SK-N-SH (cell line): ENCODE data around the gene ASAP2. TPM values are rescaled to one million over a fixed set of nuclear protein-coding genes. Genes with fewer than 3 reads are reported as not detected.
A peak's percentile ranks its signal among the peaks of the same experiment; 100 is the strongest.

Experiments
- CTCF ChIA-PET: fragments of 300-600, 350-600 bp; formaldehyde crosslinking; extraction: SDS; loops from one replicate; lab custom pipeline; 2021; lab: Yijun Ruan, JAX
- POLR2A ChIA-PET: fragments of 350-600 bp; sonication (Branson Sonifier 250); formaldehyde crosslinking; extraction: SDS; loops from one replicate; lab custom pipeline; 2020; ENCODE audit warnings: antibody characterized with exemption, inconsistent platforms; lab: Yijun Ruan, JAX
- DNase-seq: peaks from one replicate; pipeline ENCODE4 v3.0.0; 2012
- H2AFZ ChIP-seq: fragments of 200-600 bp; sonication (generic); 2 replicates; pipeline ENCODE4 v1.8.1; 2016; ENCODE audit warnings: antibody characterized with exemption, mild to moderate bottlenecking, low read depth
- H3F3A ChIP-seq: fragments of 200-600 bp; sonication (generic); replicated peaks from 2 replicates; pipeline ENCODE3; 2016; ENCODE audit warnings: antibody characterized with exemption, mild to moderate bottlenecking; ENCODE audit not compliant: insufficient read depth
- H3K27ac ChIP-seq, 2 experiments: fragments of 200-500 bp in 1 of 2; fragments of 200-600 bp in 1 of 2; sonication (Bioruptor generic) in 1 of 2; sonication (generic), shearing (Covaris generic) in 1 of 2; 2 replicates each; pipeline versions ENCODE4 v1.5.1 to v1.6.1; 2014 to 2016; ENCODE audit warnings: low read depth in 2 of 2, inconsistent platforms in 1 of 2, low read length in 1 of 2, mild to moderate bottlenecking in 1 of 2, mixed read lengths in 1 of 2
- H3K27me3 ChIP-seq: fragments of 200-600 bp; sonication (generic), shearing (Covaris generic); 2 replicates; pipeline ENCODE4 v1.6.1; 2016; ENCODE audit warnings: mixed run types; ENCODE audit not compliant: insufficient read depth
- H3K36me3 ChIP-seq, 2 experiments: fragments of 200-500 bp in 1 of 2; fragments of 200-600 bp in 1 of 2; sonication (Bioruptor generic) in 1 of 2; sonication (generic) in 1 of 2; replicated peaks in 1 of 2; 2 replicates each; pipeline versions ENCODE3 to v1.5.1; 2014 to 2016; ENCODE audit warnings: low read length in 1 of 2, mild to moderate bottlenecking in 1 of 2; ENCODE audit not compliant: insufficient read depth in 2 of 2, control insufficient read depth in 1 of 2
- H3K4me1 ChIP-seq, 2 experiments: fragments of 200-500 bp in 1 of 2; fragments of 200-600 bp in 1 of 2; sonication (Bioruptor generic) in 1 of 2; sonication (generic), shearing (Covaris generic) in 1 of 2; 2 replicates each; pipeline versions ENCODE4 v1.5.1 to v1.6.1; 2014 to 2016; ENCODE audit warnings: low read depth in 1 of 2, low read length in 1 of 2, mixed run types in 1 of 2; ENCODE audit not compliant: insufficient read depth in 2 of 2, control insufficient read depth in 1 of 2
- H3K4me2 ChIP-seq: fragments of 200-600 bp; sonication (generic), shearing (Covaris generic); 2 replicates; pipeline ENCODE4 v1.6.1; 2017; ENCODE audit warnings: mixed run types
- H3K4me3 ChIP-seq, 2 experiments: fragments of 200-500 bp in 1 of 2; fragments of 200-600 bp in 1 of 2; sonication (Bioruptor generic) in 1 of 2; sonication (generic), shearing (Covaris generic) in 1 of 2; 2 replicates each; pipeline versions ENCODE4 v1.5.1 to v1.8.1; 2014 to 2016; ENCODE audit warnings: low read depth in 2 of 2, inconsistent platforms in 1 of 2, low read length in 1 of 2, mild to moderate bottlenecking in 1 of 2, mixed read lengths in 1 of 2, moderate library complexity in 1 of 2
- H3K79me2 ChIP-seq: fragments of 200-600 bp; sonication (generic); 2 replicates; pipeline ENCODE4 v1.8.1; 2017; ENCODE audit warnings: mild to moderate bottlenecking; ENCODE audit not compliant: insufficient read depth
- H3K9ac ChIP-seq: fragments of 200-600 bp; sonication (generic); 2 replicates; pipeline ENCODE4 v1.6.1; 2017; ENCODE audit warnings: mixed run types
- H3K9me2 ChIP-seq: fragments of 200-600 bp; sonication (generic); 2 replicates; pipeline ENCODE4 v1.6.1; 2017; ENCODE audit warnings: mixed run types
- H3K9me3 ChIP-seq: fragments of 200-600 bp; sonication (generic); 2 replicates; pipeline ENCODE4 v1.6.1; 2017; ENCODE audit warnings: mixed run types, mild to moderate bottlenecking, moderate library complexity
- H4K20me1 ChIP-seq: fragments of 200-600 bp; sonication (generic); 2 replicates; pipeline ENCODE4 v1.6.1; 2017; ENCODE audit warnings: mild to moderate bottlenecking, mixed run types; ENCODE audit not compliant: insufficient read depth
- CHD2 ChIP-seq: fragments of 150-350 bp; IDR thresholded peaks from 2 replicates; pipeline ENCODE4 v1.6.1; 2018; ENCODE audit warnings: low read length; ENCODE audit not compliant: partially characterized antibody
- EP300 ChIP-seq, 2 experiments: IDR thresholded peaks; 2 replicates each; pipeline versions ENCODE4 v1.4.0 to v1.6.1; 2012; ENCODE audit warnings: borderline replicate concordance in 1 of 2, low read depth in 1 of 2, low read length in 1 of 2
- EZH2phosphoT487 ChIP-seq: fragments of 200-600 bp; sonication (generic); IDR thresholded peaks from 2 replicates; pipeline ENCODE4 v1.6.1; 2017; ENCODE audit warnings: low read depth, mixed run types, mild to moderate bottlenecking, antibody characterized with exemption, moderate library complexity, borderline replicate concordance
- FOSL2 ChIP-seq: IDR thresholded peaks from 2 replicates; pipeline ENCODE4 v1.4.0; 2012; ENCODE audit warnings: low read depth, mild to moderate bottlenecking, moderate library complexity, borderline replicate concordance
- FOXM1 ChIP-seq: IDR thresholded peaks from 2 replicates; pipeline ENCODE4 v1.4.0; 2012; ENCODE audit warnings: low read depth, mild to moderate bottlenecking
- GABPA ChIP-seq: IDR thresholded peaks from 2 replicates; pipeline ENCODE4 v1.4.0; 2012; ENCODE audit warnings: low read depth, mild to moderate bottlenecking
- MEF2A ChIP-seq: IDR thresholded peaks from 2 replicates; pipeline ENCODE4 v1.4.0; 2012; ENCODE audit warnings: low read depth, borderline replicate concordance
- MXI1 ChIP-seq: IDR thresholded peaks from 2 replicates; pipeline ENCODE4 v1.6.1; 2012; ENCODE audit warnings: mild to moderate bottlenecking, low read depth, low read length, improper control_type of control experiment
- POLR2AphosphoS5 ChIP-seq: IDR thresholded peaks from 2 replicates; pipeline ENCODE4 v1.6.1; 2012; ENCODE audit warnings: low read depth, low read length
- RAD21 ChIP-seq: IDR thresholded peaks from 2 replicates; pipeline ENCODE4 v1.6.1; 2012; ENCODE audit warnings: mild to moderate bottlenecking, low read length
- RCOR1 ChIP-seq: fragments of 150-350 bp; IDR thresholded peaks from 2 replicates; pipeline ENCODE4 v1.6.1; 2017; ENCODE audit warnings: antibody characterized with exemption, low read length
- SMC3 ChIP-seq: IDR thresholded peaks from 2 replicates; pipeline ENCODE4 v1.6.1; 2012; ENCODE audit warnings: low read depth, low read length, improper control_type of control experiment
- TAF1 ChIP-seq: IDR thresholded peaks from 2 replicates; pipeline ENCODE4 v1.6.1; 2012; ENCODE audit warnings: low read depth, mild to moderate bottlenecking, low read length, moderate library complexity, borderline replicate concordance
- WGBS: methylation state at CpG from one replicate; pipeline ENCODE4 v1.1.6; 2017; ENCODE audit warnings: low lambda C conversion rate; 5-methylcytosine and 5-hydroxymethylcytosine counted together
- polyA plus RNA-seq, 3 experiments: library from polyadenylated mRNA; depleted of rRNA; stranded (reverse); fragments of >200 nt; gene quantifications; 2 replicates each; pipeline ENCODE4 v1.2.3, GENCODE V29; 2012
- TF ChIP-seq, protein P1 (sequence below): IDR thresholded peaks from 2 replicates; pipeline ENCODE4 v1.4.0; 2012; ENCODE audit warnings: low read depth
- TF ChIP-seq, protein P2 (sequence below): fragments of 150-350 bp; IDR thresholded peaks from 2 replicates; pipeline ENCODE4 v1.6.1; 2017; ENCODE audit warnings: antibody characterized with exemption, low read length, low read depth, borderline replicate concordance

ASAP2 gene
- polyA plus RNA-seq, 1 of the 3 experiments (the other 2 are of a cell fraction) = 37.9 TPM

DNA sequence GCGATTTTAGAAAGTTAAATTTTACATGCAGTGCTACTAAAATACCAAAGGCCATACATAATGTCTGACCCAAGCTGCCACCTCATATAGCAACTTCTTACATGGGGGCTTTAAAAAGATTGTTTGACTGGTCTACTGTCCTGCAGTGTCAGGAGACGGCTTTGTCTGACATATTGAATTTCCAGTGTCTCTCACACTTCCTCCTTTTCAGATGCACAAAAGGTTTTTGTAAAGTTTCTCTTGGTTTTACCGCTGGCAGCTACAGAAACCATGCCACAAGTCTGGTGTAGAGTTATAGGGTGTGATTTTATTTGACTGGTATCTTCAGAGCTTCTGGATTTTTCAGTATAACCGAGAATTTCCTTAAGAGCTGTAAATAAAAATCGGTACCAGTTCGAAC lies 1.1 kb upstream of the ASAP2 start (continued):
- TF ChIP-seq TAF1 (no peak), GABPA (no peak), POLR2AphosphoS5 (no peak), MEF2A (no peak), FOSL2 (no peak), RCOR1 (no peak)
- TF ChIP-seq, all 33 proteins: peak for 0

DNA sequence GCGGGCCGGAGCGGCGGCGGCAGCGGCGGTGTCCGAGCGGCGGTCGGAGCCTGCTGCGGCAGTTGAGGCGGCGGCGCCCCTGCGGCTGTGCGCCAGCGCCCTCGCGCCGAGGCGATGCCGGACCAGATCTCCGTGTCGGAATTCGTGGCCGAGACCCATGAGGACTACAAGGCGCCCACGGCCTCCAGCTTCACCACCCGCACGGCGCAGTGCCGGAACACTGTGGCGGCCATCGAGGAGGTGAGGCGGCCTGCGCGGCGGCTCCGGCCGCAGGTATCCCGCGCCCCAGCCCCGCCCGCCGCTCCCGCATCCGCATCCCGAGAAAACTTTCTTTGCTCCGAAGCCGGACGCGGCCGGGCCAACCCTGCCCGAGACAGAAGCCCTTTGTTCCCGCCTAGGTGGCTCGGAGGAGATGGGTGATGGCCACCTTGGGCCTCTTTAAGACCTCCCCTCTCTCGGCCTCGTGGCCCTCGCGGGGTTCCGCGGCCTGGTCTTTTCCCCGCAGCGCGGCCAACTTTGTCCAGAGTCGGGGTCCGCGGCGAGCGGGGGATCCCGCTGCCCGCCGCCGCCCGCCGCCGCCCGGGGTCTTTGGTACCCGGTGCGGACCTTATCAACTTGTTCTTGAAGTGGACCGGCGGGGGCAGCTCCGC lies 504 bp downstream of the ASAP2 start:
- peaks cover 53% of the 10 kb centered on the region for H3K79me2 ChIP-seq
- DNase-seq = peak; percentile 82
- WGBS = 2% methylated on average over 7 of the region's 84 CpGs
- H4K20me1 ChIP-seq = peaks cover 38% of the 10 kb centered on the region
- no peaks in the 10 kb centered on the region for H3K27me3 ChIP-seq
- peak overlapping the region; percentile 99 for H3K9ac ChIP-seq
- H3K4me3 ChIP-seq = peak overlapping the region; percentile 90 to 98
- peak overlapping the region; percentile 84 to 93 for H3K27ac ChIP-seq
- CTCF ChIA-PET = interaction anchor here (0.7 to 7.4 kb wide), 18 partner anchors 12 to 185 kb away, joined by 3 to 93 read pairs (median 7); no protein-coding TSS in a partner anchor
- peaks cover under 1 to 11% of the 10 kb centered on the region in 2 experiments for H3K36me3 ChIP-seq
- peaks cover 12 to 27% of the 10 kb centered on the region in 2 experiments; a peak in 3 of 4 replicates for H3K4me1 ChIP-seq
- TF ChIP-seq EP300 (IDR thresholded peaks at IDR 0.05; ENCODE audit: borderline replicate concordance in 1 of 2, low read depth in 1 of 2, low read length in 1 of 2) = no peak
- TF ChIP-seq, protein P1, sequence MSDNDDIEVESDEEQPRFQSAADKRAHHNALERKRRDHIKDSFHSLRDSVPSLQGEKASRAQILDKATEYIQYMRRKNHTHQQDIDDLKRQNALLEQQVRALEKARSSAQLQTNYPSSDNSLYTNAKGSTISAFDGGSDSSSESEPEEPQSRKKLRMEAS = peak; percentile 21; the same call in 1 of the 2 replicates
- no peak overlapping the region for H2AFZ ChIP-seq
- POLR2A ChIA-PET = interaction anchor here (0.5 to 2.1 kb wide), 6 partner anchors 28 to 215 kb away, joined by 3 to 8 read pairs (median 5); no protein-coding TSS in a partner anchor
- H3K4me2 ChIP-seq = peak overlapping the region; percentile 82
- no peaks in the 10 kb centered on the region for H3K9me2 ChIP-seq
- peaks cover 37% of the 10 kb centered on the region for H3F3A ChIP-seq
- H3K9me3 ChIP-seq = no peaks in the 10 kb centered on the region

DNA sequence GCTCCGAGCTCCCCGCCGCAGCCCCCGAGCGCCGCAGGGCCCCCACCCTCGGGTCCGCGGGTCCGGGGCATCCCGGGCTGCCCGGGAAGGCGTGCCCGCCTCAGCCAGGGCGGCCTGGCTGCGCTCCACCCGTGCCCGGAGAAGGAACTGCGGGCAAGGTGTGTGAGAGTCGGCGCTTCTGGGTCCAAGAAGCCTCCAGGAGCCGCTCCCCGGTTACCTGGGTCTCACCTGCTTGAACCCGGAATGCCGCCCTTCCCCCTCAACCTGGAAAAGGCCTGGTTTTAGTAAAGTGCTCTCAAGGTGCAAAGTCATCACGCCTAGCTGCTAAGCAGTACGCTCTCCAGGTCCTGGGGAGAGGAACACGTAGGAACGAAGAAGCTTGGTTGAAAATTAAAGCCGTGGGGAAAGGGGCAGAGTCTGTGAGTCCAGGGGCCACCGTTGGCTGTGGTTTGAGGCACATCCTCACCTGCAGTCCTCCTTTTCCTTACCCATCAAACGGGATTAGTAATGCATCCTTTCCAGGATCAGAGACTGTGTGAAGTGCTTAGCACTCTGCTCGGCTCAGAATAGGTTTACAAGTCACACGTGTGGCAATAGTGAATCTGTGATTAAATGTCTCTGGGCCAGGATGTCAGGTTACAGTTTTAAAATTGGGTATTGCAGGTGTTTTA lies 1.2 kb downstream of the ASAP2 start:
- H3K9ac ChIP-seq = peak overlapping the region; percentile 99
- peaks cover 33% of the 10 kb centered on the region for H3F3A ChIP-seq
- no peaks in the 10 kb centered on the region for H3K9me2 ChIP-seq
- peaks cover 60% of the 10 kb centered on the region for H3K79me2 ChIP-seq
- H3K27ac ChIP-seq = peak overlapping the region; percentile 84 to 93
- peak; percentile 84 for DNase-seq
- peaks cover 7 to 15% of the 10 kb centered on the region in 2 experiments for H3K36me3 ChIP-seq
- H2AFZ ChIP-seq = no peak overlapping the region
- peak overlapping the region; percentile 82 for H3K4me2 ChIP-seq
- TF ChIP-seq CHD2 = no peak
- TF ChIP-seq FOXM1 = no peak
- no peak for TF ChIP-seq FOSL2
- TF ChIP-seq EZH2phosphoT487 = no peak
- TF ChIP-seq, protein P2, sequence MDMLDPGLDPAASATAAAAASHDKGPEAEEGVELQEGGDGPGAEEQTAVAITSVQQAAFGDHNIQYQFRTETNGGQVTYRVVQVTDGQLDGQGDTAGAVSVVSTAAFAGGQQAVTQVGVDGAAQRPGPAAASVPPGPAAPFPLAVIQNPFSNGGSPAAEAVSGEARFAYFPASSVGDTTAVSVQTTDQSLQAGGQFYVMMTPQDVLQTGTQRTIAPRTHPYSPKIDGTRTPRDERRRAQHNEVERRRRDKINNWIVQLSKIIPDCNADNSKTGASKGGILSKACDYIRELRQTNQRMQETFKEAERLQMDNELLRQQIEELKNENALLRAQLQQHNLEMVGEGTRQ = no peak
- 0 out of 2 replicates have a peak, but pooled peaks have one; percentile 3 for TF ChIP-seq SMC3
- no peak for TF ChIP-seq EP300 (IDR thresholded peaks at IDR 0.05; ENCODE audit: borderline replicate concordance in 1 of 2, low read depth in 1 of 2, low read length in 1 of 2)
- TF ChIP-seq MXI1 = peak; percentile 57; the same call in 1 of the 2 replicates
- no peak for TF ChIP-seq MEF2A
- no peak for TF ChIP-seq RAD21
- TF ChIP-seq, all 33 proteins: peak for 2
- ChIA-PET POLR2A (interaction anchor here (0.5 to 2.1 kb wide), 6 partner anchors 22 to 215 kb away, joined by 3 to 8 read pairs (median 5); no protein-coding TSS in a partner anchor), CTCF (interaction anchor here (0.7 to 7.4 kb wide), 14 partner anchors 11 to 214 kb away, joined by 3 to 93 read pairs (median 7); no protein-coding TSS in a partner anchor)
- no peaks in the 10 kb centered on the region for H3K27me3 ChIP-seq
- WGBS = 2% methylated on average over 18 of the region's 34 CpGs
- H3K4me1 ChIP-seq = peaks cover 18 to 29% of the 10 kb centered on the region in 2 experiments; a peak in 3 of 4 replicates
- H4K20me1 ChIP-seq = peaks cover 45% of the 10 kb centered on the region
- H3K9me3 ChIP-seq = no peaks in the 10 kb centered on the region
- peak overlapping the region; percentile 90 to 98 for H3K4me3 ChIP-seq
